HG02981 (cell line): ENCODE measurements around the gene CPLX1.
"Not testable (repeated sequence)": the region's sequence is repeated elsewhere in the genome, so short reads cannot be mapped to it uniquely, and the experiment has no call there.

Experiments
- ATAC-seq: cut with Tn5 transposase; IDR thresholded peaks from one replicate; pipeline ENCODE4 v1.9.1; 2021; ENCODE audit warnings: mild to moderate bottlenecking, moderate library complexity; ENCODE audit not compliant: unreplicated experiment

CPLX1 gene

GRCh38 chr4:793093-793861, 32.7 kb downstream of the CPLX1 start:
- no peak for ATAC-seq

- no peak for ATAC-seq
Measured at GRCh38 chr4:792626-793092, 33.3 kb downstream of the CPLX1 start.

DNA sequence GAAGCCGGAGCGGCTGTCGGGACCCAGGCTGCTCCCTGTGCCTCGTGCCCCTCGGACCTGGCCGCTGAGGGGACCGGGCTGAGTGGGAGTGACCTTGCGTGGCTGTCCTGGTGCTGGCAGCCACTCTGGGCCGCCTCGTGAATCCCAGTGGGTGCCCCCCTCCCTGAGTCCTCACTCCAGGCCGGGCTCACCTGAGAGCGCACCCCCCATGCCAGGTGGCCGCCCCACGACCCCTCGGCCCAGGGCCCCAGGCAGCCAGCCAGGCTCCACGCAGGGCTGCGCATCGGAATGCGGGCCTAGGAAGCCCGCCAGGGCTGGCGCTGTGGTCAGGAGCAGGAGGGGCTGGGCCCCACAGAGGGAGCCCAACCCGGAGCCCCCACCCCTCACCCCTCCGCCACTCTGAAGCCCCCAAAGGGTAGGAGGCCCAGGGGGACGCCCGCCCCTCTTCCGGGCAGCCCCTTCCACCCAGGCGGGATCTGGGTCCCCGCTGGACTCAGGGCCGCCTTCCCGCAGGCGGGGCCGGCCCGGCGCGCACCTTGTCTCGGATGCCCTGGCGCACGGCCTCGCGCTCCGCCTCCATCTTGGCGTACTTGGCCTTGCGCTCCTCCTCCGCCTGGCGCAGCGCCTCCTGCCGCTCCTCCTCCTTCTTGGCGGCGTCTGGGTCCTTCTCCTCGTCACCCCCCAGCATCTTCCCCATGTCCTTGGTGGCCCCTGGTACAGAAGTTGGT, 33.9 kb downstream of the CPLX1 start:
- no peak for ATAC-seq

GRCh38 chr4:791252-791897, 34.6 kb downstream of the CPLX1 start:
- ATAC-seq: no peak

DNA sequence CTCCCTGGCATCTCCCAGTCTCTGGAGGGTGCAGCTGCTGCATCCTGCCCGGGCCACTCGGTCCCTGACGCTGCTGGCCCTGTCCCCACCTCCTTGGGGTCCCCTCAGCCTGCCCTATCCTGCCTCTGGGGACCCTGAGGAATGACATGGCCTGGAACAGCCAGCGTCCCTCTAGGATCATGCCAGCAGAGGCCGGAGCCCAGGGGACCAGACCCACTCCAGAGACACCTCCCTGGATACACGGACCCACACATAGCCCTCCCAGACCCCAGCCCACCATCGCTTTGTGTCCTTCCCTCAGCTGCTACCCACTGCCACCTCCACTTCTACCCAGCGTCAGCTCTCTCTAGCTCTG, 35.5 kb downstream of the CPLX1 start:
- no peak for ATAC-seq

DNA sequence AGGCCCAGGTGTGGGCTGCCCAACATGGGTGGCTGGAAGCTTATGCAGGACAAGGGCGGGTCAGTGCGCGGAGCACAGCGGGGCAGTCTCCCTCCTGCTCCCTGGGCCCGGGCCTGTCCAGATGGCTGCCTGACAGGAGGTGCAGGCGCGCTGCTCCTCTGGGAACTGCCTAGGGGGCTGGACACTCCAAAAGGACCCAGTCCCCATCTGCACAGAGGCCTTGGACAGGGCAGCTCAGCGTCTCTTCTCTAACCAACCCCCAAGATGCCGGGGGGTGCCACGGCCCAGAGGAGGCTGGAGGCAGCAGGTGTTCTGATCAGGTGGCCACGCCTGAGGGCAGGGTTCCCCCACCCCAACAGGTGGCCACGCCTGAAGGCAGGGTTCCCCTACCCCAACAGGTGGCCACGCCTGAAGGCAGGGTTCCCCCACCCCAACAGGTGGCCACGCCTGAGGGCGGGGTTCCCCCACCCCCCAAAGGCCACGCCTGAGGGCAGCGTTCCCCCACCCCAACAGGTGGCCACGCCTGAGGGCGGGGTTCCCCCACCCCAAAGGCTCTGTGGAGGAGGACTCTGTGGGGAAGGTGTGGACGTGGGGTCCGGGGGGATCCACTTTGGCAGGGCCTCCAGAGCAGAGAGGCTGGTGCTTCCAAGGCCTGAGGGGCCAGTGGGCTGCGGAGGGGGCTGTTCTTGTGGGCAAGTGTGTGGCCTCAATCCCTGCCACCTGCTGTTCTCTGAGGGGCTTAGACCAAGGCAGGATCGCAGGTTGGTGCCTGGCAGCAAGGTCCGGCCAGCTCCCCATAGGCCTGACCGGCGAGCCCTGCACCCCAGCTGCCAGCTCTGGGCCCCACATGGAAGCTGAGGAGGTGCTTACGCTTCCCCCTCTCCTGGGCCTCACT, 36.1 kb downstream of the CPLX1 start:
- no peak for ATAC-seq

DNA sequence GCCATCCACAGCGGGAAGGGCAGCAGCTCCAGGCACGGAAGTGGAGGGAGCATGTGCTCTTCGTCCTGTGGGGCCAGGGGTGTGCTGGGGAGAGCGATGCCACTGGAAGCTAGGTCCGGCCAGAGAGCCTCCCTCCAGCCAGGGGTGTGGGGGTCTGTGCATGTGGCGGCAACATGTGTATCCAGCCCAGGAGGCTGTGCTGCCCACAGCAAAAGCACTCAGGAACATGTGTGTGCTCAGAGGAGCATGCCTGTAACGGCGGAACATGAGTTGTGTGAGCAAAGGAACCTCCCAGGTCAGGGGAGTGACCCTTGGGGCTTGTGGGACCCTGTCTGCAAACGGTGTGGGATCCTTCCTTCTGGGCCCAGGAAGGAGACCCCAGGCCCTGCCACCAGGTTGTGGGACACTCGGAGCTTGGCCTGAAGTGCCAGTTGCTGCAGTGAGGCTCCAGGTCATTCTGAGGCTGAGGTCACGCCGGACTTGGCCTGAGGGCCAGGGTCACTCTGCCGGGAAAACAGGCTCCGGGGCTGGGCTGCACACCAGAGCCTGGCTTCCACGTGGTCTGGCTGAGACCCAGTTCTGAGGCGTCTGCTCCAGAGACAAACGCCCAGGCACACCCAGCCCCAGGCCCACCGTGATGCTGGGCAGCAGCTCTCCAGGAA, 37.2 kb downstream of the CPLX1 start:
- ATAC-seq: no peak

- ATAC-seq: no peak
Measured at GRCh38 chr4:788006-788635, 37.8 kb downstream of the CPLX1 start.

- no peak for ATAC-seq
Measured at GRCh38 chr4:787561-787981, 38.4 kb downstream of the CPLX1 start.

GRCh38 chr4:786861-787300, 39.0 kb downstream of the CPLX1 start:
- no peak for ATAC-seq

GRCh38 chr4:786074-786741, 39.7 kb downstream of the CPLX1 start:
- ATAC-seq: no peak

DNA sequence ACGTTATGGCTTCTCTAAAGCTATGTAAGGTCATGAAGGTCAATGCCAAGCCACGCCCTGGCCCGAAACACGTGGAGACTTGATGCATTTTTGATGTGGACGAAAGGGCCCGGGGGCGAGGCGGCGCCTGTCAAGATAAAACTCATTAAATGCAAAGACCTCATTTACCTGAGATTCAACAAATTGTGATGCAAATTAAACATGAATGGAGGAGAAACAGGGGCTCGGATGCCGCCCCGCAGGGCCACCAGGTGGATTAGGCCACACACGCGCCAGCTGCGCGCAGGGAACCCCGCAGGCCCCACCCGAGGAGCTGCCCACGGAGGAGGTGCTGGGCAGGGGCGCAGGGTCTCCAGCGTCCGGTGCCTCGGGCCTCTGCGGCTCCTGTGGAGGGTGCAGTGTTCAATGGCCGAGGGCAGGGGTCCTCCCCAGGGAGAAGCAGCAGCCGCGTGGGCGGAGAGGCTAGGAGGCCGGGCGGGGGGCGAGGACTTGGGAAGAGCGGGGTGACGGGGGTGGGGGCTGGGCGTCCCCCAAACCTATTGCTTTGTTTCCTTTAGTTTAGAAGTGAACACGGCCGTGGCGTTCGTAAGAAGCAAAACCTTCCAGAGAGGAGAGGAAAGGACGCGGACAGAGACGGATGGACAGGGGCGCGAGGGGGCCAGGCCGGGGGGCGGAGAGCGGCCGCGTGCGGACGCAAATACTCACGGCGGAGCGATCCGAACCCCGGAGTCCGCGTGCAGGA, 40.4 kb downstream of the CPLX1 start:
- ATAC-seq: no peak

- ATAC-seq: no peak
Measured at GRCh38 chr4:784401-785331, 41.3 kb downstream of the CPLX1 start.

- peak; percentile 95 for ATAC-seq
Measured at GRCh38 chr4:781493-782216, 44.3 kb downstream of the CPLX1 start.

- ATAC-seq: no peak
Measured at GRCh38 chr4:780716-781492, 45.0 kb downstream of the CPLX1 start.

DNA sequence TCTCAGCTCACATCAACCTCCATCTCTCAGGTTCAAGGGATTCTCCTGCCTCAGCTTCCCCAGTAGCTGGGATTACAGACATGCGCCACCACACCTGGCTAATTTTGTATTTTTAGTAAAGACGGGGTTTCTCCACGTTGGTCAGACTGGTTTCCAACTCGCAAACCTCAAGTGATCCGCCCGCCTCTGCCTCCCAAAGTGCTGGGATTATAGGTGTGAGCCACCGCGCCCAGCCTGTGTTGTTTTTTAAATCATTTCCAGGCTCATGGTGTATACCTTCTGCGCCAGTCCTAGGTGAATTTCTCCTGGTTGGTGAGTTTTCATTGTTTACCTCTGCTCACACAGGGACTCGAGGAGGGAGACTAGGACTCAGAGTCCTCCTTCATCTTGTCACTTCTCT, 45.7 kb downstream of the CPLX1 start:
- ATAC-seq: not testable (repeated sequence)
